H9 (cell line): ENCODE results near the gene KLC1. TPM values are rescaled to one million over a fixed set of nuclear protein-coding genes. Genes with fewer than 3 reads are reported as not detected.

Experiments used
- DNase-seq: peaks from one replicate; pipeline ENCODE4 v3.0.0-alpha.2; 2017
- H2AFZ ChIP-seq: one replicate; pipeline ENCODE4 v1.6.1; 2013; ENCODE audit warnings: mild to moderate bottlenecking, low read length, control low read depth, moderate library complexity
- H2AK5ac ChIP-seq: 2 replicates; pipeline ENCODE4 v1.6.1; 2013; ENCODE audit warnings: low read length, control low read depth, mixed read lengths; ENCODE audit not compliant: insufficient read length
- H2BK120ac ChIP-seq: one replicate; pipeline ENCODE4 v1.6.1; 2013; ENCODE audit warnings: low read depth, mild to moderate bottlenecking, low read length, control low read depth, inconsistent platforms; ENCODE audit not compliant: poor library complexity, severe bottlenecking
- H2BK12ac ChIP-seq: 2 replicates; pipeline ENCODE4 v1.6.1; 2013; ENCODE audit warnings: low read length, control low read depth, mixed read lengths, low read depth; ENCODE audit not compliant: insufficient read length
- H2BK15ac ChIP-seq: 2 replicates; pipeline ENCODE4 v1.6.1; 2013; ENCODE audit warnings: low read depth, low read length, control low read depth
- H2BK20ac ChIP-seq: one replicate; pipeline ENCODE4 v1.6.1; 2013; ENCODE audit warnings: low read depth, mild to moderate bottlenecking, low read length, control low read depth, inconsistent platforms; ENCODE audit not compliant: poor library complexity, severe bottlenecking
- H2BK5ac ChIP-seq: 2 replicates; pipeline ENCODE4 v1.6.1; 2013; ENCODE audit warnings: low read length, control low read depth, mixed read lengths; ENCODE audit not compliant: insufficient read length
- H3K14ac ChIP-seq: 2 replicates; pipeline ENCODE4 v1.6.1; 2013; ENCODE audit warnings: low read length, control low read depth; ENCODE audit not compliant: insufficient read depth
- H3K18ac ChIP-seq: 2 replicates; pipeline ENCODE4 v1.6.1; 2013; ENCODE audit warnings: low read depth, mild to moderate bottlenecking, mixed read lengths, low read length, control low read depth; ENCODE audit not compliant: insufficient read length
- H3K23ac ChIP-seq: 2 replicates; pipeline ENCODE4 v1.6.1; 2013; ENCODE audit warnings: low read length, control low read depth, mixed read lengths, low read depth; ENCODE audit not compliant: insufficient read length
- H3K23me2 ChIP-seq: 2 replicates; pipeline ENCODE4 v1.6.1; 2013; ENCODE audit warnings: low read depth, mild to moderate bottlenecking, mixed read lengths, low read length, control low read depth; ENCODE audit not compliant: insufficient read length, poor library complexity, severe bottlenecking
- H3K27ac ChIP-seq: 2 replicates; pipeline ENCODE4 v1.5.1; 2013; ENCODE audit warnings: low read length, control low read depth, mixed read lengths, low read depth; ENCODE audit not compliant: insufficient read length
- H3K27me3 ChIP-seq: 2 replicates; pipeline ENCODE4 v1.6.1; 2013; ENCODE audit warnings: low read length, control low read depth, inconsistent platforms; ENCODE audit not compliant: insufficient read depth
- H3K4ac ChIP-seq: 2 replicates; pipeline ENCODE4 v1.6.1; 2013; ENCODE audit warnings: low read depth, mild to moderate bottlenecking, control low read depth, inconsistent platforms, low read length, moderate library complexity
- H3K4me1 ChIP-seq: 2 replicates; pipeline ENCODE4 v1.6.1; 2013; ENCODE audit warnings: low read length, control low read depth, inconsistent platforms; ENCODE audit not compliant: insufficient read depth
- H3K4me2 ChIP-seq: 2 replicates; pipeline ENCODE4 v1.6.1; 2013; ENCODE audit warnings: low read length, control low read depth, mixed read lengths; ENCODE audit not compliant: insufficient read length, insufficient read depth
- H3K56ac ChIP-seq: 2 replicates; pipeline ENCODE4 v1.6.1; 2013; ENCODE audit warnings: low read depth, mild to moderate bottlenecking, mixed read lengths, low read length, control low read depth; ENCODE audit not compliant: insufficient read length
- H3K79me1 ChIP-seq: 2 replicates; pipeline ENCODE4 v1.6.1; 2013; ENCODE audit warnings: low read depth, mild to moderate bottlenecking, moderate library complexity, low read length, control low read depth, inconsistent platforms; ENCODE audit not compliant: insufficient read depth, poor library complexity, severe bottlenecking
- H3K79me2 ChIP-seq: 2 replicates; pipeline ENCODE4 v1.6.1; 2013; ENCODE audit warnings: low read length, control low read depth, inconsistent platforms; ENCODE audit not compliant: insufficient read depth
- H3K9ac ChIP-seq: 2 replicates; pipeline ENCODE4 v1.6.1; 2013; ENCODE audit warnings: low read length, control low read depth, mixed read lengths; ENCODE audit not compliant: insufficient read length; ENCODE audit errors: extremely low read depth
- H3K9me3 ChIP-seq: one replicate; pipeline ENCODE4 v1.6.1; 2013; ENCODE audit warnings: low read depth, low read length, inconsistent platforms; ENCODE audit not compliant: control insufficient read depth
- H3T11ph ChIP-seq: one replicate; pipeline ENCODE4 v1.6.1; 2013; ENCODE audit warnings: mild to moderate bottlenecking, low read length, control low read depth, inconsistent platforms
- H4K20me1 ChIP-seq: one replicate; pipeline ENCODE4 v1.6.1; 2013; ENCODE audit not compliant: control insufficient read depth, insufficient read length, insufficient read depth
- H4K5ac ChIP-seq: 2 replicates; pipeline ENCODE4 v1.6.1; 2013; ENCODE audit warnings: low read depth, mild to moderate bottlenecking, mixed read lengths, low read length, control low read depth; ENCODE audit not compliant: insufficient read length
- H4K8ac ChIP-seq: replicated peaks from 2 replicates; pipeline ENCODE4 v1.6.1; 2013; ENCODE audit warnings: low read length, control low read depth, mixed read lengths, low read depth; ENCODE audit not compliant: insufficient read length
- H4K91ac ChIP-seq: 2 replicates; pipeline ENCODE4 v1.6.1; 2013; ENCODE audit warnings: low read depth, mild to moderate bottlenecking, moderate library complexity, mixed read lengths, low read length, control low read depth; ENCODE audit not compliant: insufficient read length
- H3K27ac Mint-ChIP-seq, 3 experiments: 2 replicates in 2 of 3; 3 replicates in 1 of 3; pipeline ENCODE4 v1.8.0; 2020 to 2021; ENCODE audit warnings: mixed read lengths in 3 of 3, mild to moderate bottlenecking in 1 of 3, moderate library complexity in 1 of 3
- H3K27me3 Mint-ChIP-seq: 2 replicates; pipeline ENCODE4 v1.8.0; 2021; ENCODE audit warnings: low read depth, mild to moderate bottlenecking, moderate library complexity, mixed read lengths
- H3K36me3 Mint-ChIP-seq, 3 experiments: 2 replicates in 2 of 3; 3 replicates in 1 of 3; pipeline ENCODE4 v1.8.0; 2020 to 2021; ENCODE audit warnings: low read depth in 3 of 3, mixed read lengths in 3 of 3; ENCODE audit not compliant: insufficient read depth in 1 of 3
- H3K4me1 Mint-ChIP-seq, 2 experiments: 2 replicates each; pipeline ENCODE4 v1.8.0; 2020; ENCODE audit warnings: mixed read lengths in 2 of 2
- H3K4me3 Mint-ChIP-seq, 2 experiments: 2 replicates in 1 of 2; 3 replicates in 1 of 2; pipeline ENCODE4 v1.8.0; 2020 to 2021; ENCODE audit warnings: mild to moderate bottlenecking in 2 of 2, mixed read lengths in 2 of 2, moderate library complexity in 1 of 2
- H3K9me3 Mint-ChIP-seq, 2 experiments: 2 replicates in 1 of 2; 3 replicates in 1 of 2; pipeline ENCODE4 v1.8.0; 2020; ENCODE audit warnings: mild to moderate bottlenecking in 2 of 2, mixed read lengths in 2 of 2, moderate library complexity in 1 of 2
- whole genome bisulfite sequencing: extraction: QIAGEN DNeasy Blood & Tissue Kit; methylation state at CpG from one replicate; pipeline ENCODE4 v1.1.7; 2013; ENCODE audit warnings: missing lambda C conversion rate, low lambda C conversion rate, mixed read lengths; ENCODE audit not compliant: insufficient read length; ENCODE audit errors: extremely low coverage; 5-methylcytosine and 5-hydroxymethylcytosine counted together
- total RNA-seq: library from RNA; stranded (reverse); gene quantifications from 2 replicates; pipeline ENCODE4 v1.2.1, GENCODE V29; 2021
- TF ChIP-seq, protein P1 (sequence below): fragments of 200-600 bp; sonication (generic); conservative IDR thresholded peaks from 3 replicates; pipeline ENCODE4 v1.8.0; 2021; ENCODE audit warnings: antibody characterized with exemption, mild to moderate bottlenecking

Gene KLC1
- total RNA-seq, 1 experiment from 2014 or later: 143 TPM

DNA sequence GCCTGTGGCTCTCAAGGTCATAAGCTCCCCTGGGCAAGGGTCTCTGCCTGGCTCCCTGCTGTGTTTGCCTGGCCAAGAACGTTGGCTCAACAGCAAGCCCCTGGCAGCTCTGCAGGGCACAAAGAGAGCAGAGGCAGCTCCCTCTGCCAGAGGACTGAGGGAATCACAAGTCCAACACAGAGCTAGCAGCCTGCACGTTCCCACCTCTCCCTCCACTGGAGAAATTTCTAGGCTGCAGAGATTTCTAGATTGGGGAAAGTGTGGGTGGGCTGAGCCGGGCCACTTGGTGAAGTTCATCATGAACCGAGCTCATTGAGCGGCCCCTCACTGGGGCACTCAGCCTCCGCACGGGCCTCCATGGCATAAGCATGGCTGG, 106.4 kb downstream of the KLC1 start:
- Histone ChIP-seq H2BK5ac (no peak overlapping the region), H2AFZ (no peak overlapping the region), H3T11ph (no peak overlapping the region), H2BK20ac (no peak overlapping the region), H3K9ac (no peak overlapping the region), H2BK15ac (no peak overlapping the region), H3K27ac (no peak overlapping the region), H4K91ac (no peak overlapping the region), H3K9me3 (no peaks in the 10 kb centered on the region), H2BK120ac (no peak overlapping the region), H3K79me1 (no peaks in the 10 kb centered on the region), H2BK12ac (no peak overlapping the region), H3K56ac (no peak overlapping the region), H3K4me2 (no peak overlapping the region), H4K20me1 (peaks cover 3% of the 10 kb centered on the region), H3K23ac (no peak overlapping the region), H3K18ac (no peak overlapping the region), H4K5ac (no peak overlapping the region), H3K14ac (no peak overlapping the region), H2AK5ac (no peak overlapping the region), H3K79me2 (no peaks in the 10 kb centered on the region), H4K8ac (no peak overlapping the region), H3K4ac (no peak overlapping the region), H3K23me2 (no peaks in the 10 kb centered on the region), H3K4me1 (no peaks in the 10 kb centered on the region; the same call in 1 of the 2 replicates), H3K27me3 (no peaks in the 10 kb centered on the region)
- DNase-seq: no peak
- peaks cover 7 to 11% of the 10 kb centered on the region in 2 experiments for H3K4me1 Mint-ChIP-seq
- no CpG with 5 or more reads among the region's 7 CpGs for WGBS
- no peaks in the 10 kb centered on the region for H3K27me3 Mint-ChIP-seq
- H3K27ac Mint-ChIP-seq: peak overlapping the region in 2 of 3 experiments; percentile 48 to 64; a peak in 3 of 7 replicates
- H3K4me3 Mint-ChIP-seq: no peak overlapping the region
- no peaks in the 10 kb centered on the region for H3K9me3 Mint-ChIP-seq
- TF ChIP-seq, protein P1, sequence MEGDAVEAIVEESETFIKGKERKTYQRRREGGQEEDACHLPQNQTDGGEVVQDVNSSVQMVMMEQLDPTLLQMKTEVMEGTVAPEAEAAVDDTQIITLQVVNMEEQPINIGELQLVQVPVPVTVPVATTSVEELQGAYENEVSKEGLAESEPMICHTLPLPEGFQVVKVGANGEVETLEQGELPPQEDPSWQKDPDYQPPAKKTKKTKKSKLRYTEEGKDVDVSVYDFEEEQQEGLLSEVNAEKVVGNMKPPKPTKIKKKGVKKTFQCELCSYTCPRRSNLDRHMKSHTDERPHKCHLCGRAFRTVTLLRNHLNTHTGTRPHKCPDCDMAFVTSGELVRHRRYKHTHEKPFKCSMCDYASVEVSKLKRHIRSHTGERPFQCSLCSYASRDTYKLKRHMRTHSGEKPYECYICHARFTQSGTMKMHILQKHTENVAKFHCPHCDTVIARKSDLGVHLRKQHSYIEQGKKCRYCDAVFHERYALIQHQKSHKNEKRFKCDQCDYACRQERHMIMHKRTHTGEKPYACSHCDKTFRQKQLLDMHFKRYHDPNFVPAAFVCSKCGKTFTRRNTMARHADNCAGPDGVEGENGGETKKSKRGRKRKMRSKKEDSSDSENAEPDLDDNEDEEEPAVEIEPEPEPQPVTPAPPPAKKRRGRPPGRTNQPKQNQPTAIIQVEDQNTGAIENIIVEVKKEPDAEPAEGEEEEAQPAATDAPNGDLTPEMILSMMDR: no peak
- peaks cover 3 to 37% (median 24%) of the 10 kb centered on the region in 3 experiments for H3K36me3 Mint-ChIP-seq
